Medulla oblongata (tissue), 1 donor: ENCODE data around the gene PARVG.
"Not testable (repeated sequence)": the region's sequence is repeated elsewhere in the genome, so short reads cannot be mapped to it uniquely, and the experiment has no call there.

Source experiments
- DNase-seq: peaks from one replicate; pipeline ENCODE4 v3.0.0-alpha.2; 2015; ENCODE audit errors: extremely low spot score

PARVG gene

GRCh38 chr22:44213489-44214043 lies 32.8 kb downstream of the PARVG start:
- DNase-seq: no peak

GRCh38 chr22:44214187-44214586 lies 33.5 kb downstream of the PARVG start:
- no peak for DNase-seq

- DNase-seq: no peak
These were observed 34.0 kb downstream of the PARVG start for GRCh38 chr22:44214764-44215163.

- DNase-seq: no peak
These were observed 34.6 kb downstream of the PARVG start for GRCh38 chr22:44215287-44215686.

- no peak for DNase-seq
These were observed 36.6 kb downstream of the PARVG start for GRCh38 chr22:44217346-44217745.

GRCh38 chr22:44218071-44218470 lies 37.3 kb downstream of the PARVG start:
- no peak for DNase-seq

- no peak for DNase-seq
These were observed 38.6 kb downstream of the PARVG start for GRCh38 chr22:44219101-44219870.

- DNase-seq: no peak
These were observed 40.3 kb downstream of the PARVG start for GRCh38 chr22:44220727-44221680.

- no peak for DNase-seq
These were observed 41.2 kb downstream of the PARVG start for GRCh38 chr22:44221710-44222475.

GRCh38 chr22:44224166-44224565 lies 43.4 kb downstream of the PARVG start:
- DNase-seq: no peak

- no peak for DNase-seq
These were observed 44.5 kb downstream of the PARVG start for GRCh38 chr22:44225091-44225689.

GRCh38 chr22:44225812-44226211 lies 45.1 kb downstream of the PARVG start:
- no peak for DNase-seq

- DNase-seq: no peak
These were observed 48.6 kb downstream of the PARVG start for GRCh38 chr22:44229331-44229730.

GRCh38 chr22:44229809-44230208 lies 49.1 kb downstream of the PARVG start:
- DNase-seq: no peak

GRCh38 chr22:44231233-44231632 lies 50.5 kb downstream of the PARVG start:
- no peak for DNase-seq

GRCh38 chr22:44234372-44234771 lies 53.6 kb downstream of the PARVG start:
- DNase-seq: not testable (repeated sequence)

- DNase-seq: no peak
These were observed 56.6 kb downstream of the PARVG start for GRCh38 chr22:44237290-44237689.

GRCh38 chr22:44241121-44241520 lies 60.4 kb downstream of the PARVG start:
- DNase-seq: not testable (repeated sequence)

- DNase-seq: no peak
These were observed 62.4 kb downstream of the PARVG start for GRCh38 chr22:44242946-44243724.

GRCh38 chr22:44243761-44244160 lies 63.0 kb downstream of the PARVG start:
- no peak for DNase-seq
